GM18520 (cell line): ENCODE data around the gene TMEM63B.

Source experiments
- ATAC-seq: cut with Tn5 transposase; IDR thresholded peaks from one replicate; pipeline ENCODE4 v1.9.1; 2021; ENCODE audit not compliant: unreplicated experiment

The TMEM63B gene

DNA sequence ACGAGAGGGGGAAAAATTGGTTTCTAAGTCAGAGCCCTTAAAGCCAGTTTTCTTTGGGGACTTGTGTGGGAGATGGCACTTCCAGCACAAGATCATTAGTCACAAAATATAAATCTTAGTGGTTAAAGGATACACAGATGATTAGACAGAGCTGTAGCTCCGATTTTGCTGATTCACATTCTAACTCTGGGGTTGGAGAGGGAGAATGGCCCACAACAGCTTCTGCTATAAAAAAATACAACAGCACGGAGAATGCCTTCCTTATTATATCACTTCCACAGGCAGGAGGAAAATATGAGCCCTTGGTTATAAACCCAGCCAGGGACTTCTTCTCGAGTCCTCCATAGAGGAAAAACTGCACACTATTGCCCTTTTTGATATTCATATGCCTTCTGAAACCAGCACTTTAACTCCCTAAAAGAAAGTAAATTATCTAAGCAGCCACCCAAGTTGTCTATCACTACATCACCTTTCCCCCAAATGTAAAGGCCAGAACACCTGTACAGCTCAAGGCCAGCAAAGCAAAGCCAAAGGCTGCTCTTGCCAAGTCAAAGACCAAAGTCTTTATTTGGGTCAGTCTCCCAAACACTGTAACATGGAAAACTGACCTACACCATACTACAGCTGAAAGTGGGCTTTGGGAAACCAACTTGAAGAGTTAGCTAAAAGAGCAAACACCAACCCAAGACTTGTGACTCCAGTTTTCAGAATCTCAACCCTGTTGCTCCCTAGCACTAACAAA is 10.5 kb upstream of the TMEM63B start:
- ATAC-seq: no peak

DNA sequence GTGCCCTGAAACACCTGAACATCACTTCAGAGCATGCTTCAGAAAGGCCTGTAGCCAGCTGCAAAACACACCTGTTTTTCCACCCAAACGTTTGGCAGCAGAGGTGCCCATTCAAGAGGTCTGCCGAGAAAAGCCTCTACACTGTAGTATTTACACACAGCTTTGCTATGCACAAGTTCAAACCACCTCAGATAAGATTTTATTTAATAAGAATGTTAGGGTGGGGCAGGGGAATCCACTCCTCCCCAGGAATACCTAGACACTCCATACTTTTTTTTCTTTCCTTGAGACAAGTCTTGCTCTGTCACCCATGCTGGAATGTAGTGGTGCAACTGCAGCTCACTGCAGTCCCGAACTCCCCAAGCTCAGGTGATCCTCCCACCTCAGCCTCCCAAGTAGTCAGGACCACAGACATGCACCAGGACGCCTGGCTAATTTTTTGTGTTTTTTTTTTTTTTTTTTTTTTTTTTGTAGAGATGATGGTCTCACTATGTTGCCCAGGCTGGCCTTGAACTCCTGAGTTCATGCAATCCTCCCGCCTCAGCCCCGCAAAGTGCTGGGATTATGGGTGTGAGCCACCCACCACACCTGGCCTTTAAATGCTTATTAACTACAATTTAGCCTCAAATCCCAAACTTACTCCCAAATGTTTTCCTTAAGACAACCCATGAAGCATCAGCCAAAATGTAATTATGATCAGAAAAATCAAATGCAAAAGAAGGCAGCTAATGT is 9.8 kb upstream of the TMEM63B start:
- ATAC-seq: no peak

DNA sequence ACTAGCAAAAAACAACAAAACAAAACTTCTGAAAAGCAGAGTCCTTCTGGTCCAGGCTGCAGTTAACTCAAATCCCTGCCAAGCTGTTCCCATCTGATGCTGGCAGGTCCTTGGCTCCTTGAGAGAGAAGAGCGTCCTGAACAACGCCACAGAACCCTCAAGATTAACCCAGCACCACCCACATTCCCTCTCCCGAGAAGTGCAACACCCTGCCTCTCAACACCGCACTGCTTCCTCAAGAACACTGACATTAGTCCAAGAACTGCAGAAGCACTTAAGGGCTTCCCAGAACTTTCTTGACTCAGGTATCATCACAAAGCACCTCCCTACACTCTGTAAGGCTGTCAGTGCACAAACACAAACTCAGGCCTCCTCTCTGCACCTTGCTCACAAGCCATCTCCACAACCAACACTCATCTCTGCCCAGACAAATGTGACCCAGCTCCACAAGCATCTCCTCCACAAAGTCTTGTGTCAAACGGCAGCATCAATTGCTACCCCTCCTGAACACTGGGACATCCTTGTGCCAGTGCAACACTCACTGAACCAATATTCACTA is 7.6 kb upstream of the TMEM63B start:
- no peak for ATAC-seq

DNA sequence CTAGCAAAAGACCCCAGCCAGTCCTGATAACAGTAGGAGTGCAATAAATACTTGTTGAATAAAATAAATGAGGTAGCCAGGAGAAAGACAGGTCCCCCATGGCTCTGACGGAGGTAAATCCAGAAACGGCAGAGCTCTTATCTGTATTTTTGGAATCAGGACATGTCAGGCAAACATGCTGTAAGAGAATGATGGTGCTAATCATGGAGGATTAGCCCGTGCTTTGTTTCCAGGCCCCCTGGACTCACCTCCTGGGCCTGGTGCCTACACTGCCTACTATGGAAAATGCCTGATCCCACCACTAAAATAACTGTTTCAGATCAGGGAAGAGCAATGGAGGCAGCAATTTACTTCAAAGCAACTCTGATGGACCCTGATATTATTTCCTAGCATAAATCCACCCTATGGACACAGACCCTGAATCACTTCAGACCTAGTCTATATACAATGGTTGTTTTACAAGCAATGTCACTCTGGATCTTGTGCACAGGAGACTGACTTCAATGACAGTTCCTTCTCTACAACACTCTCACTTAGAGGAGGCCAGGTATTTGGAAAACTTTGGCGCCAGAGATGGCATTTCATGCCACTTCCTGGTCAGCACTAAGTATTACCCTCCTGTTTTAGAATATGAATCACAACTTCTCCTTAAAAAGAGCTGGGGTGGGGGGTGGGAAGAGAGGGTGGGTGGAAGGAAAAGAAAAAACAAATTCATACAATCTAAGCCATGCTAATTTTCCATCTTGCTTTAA is 6.5 kb upstream of the TMEM63B start:
- ATAC-seq: no peak

DNA sequence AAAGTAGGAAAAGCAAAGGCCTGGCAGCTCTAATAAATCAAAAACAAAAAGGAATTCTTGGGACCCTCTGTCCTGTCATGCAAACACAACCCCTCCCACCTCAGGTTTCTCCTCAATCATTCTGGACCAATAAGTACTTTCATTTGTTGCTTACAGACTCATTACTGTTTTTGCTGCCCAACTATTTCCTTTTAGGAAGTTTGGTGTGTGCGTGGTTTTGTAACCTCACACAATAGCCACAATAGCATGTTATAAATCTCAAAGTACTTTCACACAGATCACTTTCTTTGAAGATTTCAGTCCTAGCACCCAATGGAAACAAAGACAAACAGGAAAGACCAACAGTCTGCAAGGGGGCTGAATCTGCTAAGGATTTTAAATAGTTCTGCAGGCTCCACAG is 4.6 kb upstream of the TMEM63B start:
- ATAC-seq: no peak

DNA sequence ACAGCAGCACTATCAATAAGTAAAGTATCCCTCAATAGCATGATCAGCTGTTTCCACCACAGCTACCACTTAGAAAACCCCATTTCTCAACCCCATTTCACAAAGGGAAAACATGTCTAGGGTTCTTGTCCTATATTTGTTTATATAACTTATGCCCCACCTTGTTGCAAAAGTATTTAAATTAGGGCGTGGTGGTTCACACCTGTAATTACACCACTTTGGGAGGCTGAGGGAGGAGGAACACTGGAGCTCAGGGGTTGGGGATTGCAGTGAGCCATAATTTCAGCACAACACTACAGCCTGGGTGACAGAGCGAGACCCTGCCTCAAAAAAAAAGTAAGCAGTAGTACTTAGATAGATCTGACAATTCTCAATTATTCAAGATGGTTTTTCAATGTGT is 3.8 kb upstream of the TMEM63B start:
- no peak for ATAC-seq

DNA sequence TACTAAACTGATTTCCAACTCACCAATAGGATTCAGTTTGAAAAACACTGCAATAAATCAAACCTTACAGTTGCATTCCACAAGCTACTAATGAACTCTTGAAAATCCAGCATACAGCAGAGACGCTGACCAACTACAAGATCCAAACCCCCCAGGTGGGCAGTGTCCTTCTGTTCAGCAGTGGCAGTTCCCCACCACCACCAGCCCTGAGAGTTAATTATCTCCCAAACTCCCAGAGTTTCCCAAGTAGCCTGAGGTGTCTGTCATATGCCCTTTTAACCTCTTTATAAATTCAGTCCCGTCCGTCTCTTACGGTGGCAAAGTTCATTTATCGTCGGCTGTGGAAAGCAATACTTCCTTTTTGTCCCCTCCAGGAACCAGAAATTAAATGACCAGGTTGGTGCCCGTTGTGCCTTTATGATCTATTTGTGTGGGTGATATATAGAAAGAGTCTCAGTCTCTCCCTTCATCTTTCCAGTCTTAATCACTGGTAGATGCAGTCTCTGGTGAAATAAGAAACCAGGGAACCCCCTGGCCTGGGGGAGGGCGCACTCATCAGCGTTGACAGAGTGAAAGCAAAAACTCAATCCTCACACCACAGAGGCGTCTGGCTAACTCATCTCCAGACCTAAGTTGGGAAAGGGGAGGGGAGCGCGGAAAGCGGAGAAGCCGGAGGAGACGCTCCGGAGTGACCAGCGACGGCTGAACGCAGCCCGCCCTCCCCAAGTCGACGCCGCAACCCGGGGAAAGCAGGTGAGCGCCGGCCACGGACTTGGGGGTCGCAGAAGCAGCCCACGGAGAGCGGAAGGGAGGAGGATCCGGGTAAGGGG is 819 bp upstream of the TMEM63B start:
- ATAC-seq: peak; percentile 41

DNA sequence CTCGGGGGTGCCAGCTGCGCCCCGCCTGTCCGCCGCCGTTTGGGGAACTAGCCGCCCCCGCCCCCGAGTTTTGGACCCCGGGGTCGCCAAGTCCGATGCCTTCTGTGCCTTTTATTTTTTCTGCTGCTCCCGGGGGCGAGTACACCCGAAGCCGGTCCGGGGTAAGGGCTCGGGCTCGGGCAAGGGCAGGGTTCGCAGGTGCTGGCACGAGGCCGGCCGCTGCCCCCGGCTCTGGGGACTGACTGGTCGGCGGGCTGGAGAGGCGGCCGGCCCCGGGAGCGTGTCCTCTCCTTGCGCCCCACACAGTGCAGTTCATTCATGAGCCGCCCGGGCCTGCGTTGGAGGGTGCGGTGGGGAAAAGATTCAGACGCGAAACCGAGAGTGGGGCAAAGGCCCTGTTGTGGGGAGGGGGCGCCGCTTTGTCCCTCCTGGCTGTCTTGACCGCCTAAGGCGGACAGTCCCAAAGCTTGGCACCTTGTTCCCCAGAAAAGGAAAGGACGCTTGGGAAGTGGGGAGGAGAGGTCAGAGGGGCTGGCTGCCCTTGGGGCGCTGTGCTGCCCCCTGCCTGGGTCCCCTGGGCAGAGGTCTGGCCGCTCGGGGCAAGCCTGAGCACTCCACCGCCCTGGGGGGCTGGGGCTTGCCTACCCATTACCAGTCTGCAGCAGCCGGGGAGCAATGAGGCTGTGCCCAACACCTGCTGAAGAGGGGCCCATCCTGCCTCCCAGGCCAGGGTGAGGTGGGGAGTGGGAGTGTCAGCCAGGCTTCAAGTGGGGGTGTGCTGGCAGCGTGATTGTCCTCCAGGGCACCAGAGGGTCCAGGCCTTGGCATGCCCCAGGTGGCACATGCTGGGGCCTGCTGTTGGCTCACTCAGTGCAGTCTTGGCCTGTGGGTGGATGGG is 915 bp downstream of the TMEM63B start:
- no peak for ATAC-seq

DNA sequence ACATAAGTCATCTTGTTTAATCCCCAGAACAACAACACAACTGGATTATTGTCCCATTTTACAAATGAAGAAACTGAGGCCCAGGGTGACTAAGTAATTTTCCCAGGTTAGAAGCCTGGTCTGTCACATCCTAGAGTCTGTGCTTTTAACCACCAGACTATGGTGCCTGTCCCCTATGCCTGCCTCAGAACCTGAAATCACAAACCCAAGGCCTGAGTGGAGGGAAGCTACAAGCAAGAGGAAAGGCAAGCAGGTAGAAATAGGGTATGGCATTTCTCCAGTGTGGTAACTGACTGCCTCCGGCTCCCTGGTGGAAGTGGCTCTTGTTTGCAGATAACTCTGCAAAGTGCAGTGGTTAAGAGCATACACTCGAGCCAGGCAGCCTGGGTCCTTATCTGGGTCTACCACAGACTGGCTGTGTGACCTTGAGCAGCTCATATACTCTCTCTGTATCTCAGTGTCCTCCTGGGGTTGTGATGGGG is 2.5 kb downstream of the TMEM63B start:
- ATAC-seq: no peak

DNA sequence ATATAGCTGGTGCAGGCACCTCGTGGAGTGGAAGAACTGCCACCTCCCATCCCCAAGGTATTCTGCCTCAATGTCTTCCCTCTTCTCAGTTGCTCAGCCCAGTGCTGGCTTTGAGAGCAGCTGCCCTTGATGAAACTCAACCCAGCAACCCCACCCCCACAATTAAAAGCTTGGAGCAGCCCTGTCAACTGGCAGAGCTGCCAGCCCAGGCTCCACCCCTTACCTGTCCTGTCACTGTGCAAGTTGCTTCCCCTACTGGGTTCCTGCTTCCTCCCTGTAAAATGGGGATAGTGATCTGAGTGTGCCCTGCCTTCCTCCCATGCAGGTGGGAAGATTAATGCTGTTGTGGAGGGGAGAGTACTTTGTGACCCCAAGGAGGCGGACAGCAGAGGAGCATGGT is 4.5 kb downstream of the TMEM63B start:
- ATAC-seq: no peak

DNA sequence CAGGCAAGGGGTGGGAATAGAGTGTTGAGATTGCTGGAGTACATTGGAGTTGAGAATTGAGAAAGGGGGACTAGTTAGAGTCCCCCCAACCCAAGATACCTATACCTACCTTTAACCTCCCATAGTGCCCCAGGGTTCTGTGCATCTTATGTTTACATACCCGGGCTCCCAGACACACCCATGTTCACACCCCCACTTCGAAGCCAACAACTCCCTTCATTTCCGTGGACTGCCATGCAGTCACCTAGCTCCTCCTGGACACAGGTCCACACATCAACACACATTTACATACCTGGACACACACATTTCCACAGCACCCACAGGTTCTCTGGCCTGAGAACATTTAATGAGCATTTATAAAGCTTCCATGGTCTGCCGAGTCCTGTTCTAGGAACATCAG is 5.1 kb downstream of the TMEM63B start:
- ATAC-seq: no peak

DNA sequence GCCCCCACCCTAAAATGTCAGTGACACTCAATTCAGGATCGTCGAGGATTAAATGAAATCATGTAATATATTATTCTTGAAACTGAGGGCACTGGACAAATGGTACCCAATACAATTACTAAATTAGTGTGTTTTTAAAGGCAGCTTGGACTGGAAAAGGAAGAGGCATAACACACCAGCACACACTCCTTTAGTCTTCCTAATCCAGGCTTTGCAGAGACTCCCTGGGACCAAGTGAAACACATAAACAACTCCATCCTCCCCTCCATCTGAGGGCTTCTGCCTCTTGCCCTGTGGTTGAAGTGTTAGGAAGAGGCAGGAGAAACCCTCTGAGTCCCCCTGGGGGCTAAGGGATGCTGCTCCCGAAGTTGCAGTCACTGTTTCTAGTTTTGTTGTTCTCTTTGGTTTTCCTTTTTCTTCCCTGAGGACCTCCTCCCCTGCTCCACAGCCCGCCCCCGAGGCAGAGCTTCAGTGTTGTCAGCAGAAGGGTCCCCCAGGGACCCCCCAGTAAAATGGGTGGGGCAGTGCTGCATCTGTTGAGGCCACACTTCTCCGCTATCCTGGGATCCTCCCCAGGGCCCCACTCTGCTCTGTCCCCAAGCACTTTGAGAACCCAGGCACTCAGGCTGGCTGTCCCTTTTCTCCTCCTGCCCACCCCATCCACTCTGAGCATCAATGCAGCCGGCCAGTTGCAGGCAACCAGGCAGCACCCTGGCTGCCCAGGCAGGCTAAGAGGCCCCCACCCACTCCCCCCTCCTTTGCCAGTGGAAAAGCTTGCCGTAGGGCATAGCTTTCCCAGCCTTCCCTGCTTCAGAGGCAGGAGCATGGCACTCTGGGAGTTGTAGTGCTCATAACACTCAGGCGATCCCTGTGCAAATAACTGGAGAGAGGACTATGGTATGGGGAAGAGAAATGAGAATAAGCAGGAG is 5.9 kb downstream of the TMEM63B start:
- no peak for ATAC-seq

DNA sequence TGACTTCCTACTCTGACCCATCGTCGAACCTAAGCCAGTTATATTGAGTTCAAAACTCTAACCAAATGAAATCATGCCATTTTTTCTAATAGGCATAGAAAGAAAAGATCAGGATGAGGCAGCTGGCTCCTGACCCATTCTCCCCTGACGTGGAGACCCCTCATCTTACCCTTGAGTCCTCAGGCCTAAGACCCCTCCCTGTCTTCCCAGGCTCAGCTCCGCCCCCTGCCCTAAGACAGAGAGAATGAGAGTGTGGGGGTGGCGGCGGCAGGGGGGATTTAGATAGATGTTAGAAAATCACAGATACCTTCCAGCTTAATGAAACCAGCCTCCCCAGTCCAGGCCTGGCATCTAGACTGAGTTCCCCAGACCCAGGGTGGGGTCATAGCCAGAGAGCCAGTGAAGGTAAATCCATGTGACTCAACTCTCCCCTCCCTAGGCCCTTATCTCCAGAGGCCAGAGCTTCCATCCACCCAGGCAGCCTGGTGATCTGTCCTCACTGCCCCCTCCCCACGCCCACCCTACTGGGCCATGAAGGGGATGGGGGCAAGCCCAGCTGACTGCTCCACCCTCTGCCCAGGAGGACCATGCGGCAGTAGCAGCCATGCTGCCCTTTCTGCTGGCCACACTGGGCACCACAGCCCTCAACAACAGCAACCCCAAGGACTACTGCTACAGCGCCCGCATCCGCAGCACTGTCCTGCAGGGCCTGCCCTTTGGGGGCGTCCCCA is 6.8 kb downstream of the TMEM63B start:
- no peak for ATAC-seq

DNA sequence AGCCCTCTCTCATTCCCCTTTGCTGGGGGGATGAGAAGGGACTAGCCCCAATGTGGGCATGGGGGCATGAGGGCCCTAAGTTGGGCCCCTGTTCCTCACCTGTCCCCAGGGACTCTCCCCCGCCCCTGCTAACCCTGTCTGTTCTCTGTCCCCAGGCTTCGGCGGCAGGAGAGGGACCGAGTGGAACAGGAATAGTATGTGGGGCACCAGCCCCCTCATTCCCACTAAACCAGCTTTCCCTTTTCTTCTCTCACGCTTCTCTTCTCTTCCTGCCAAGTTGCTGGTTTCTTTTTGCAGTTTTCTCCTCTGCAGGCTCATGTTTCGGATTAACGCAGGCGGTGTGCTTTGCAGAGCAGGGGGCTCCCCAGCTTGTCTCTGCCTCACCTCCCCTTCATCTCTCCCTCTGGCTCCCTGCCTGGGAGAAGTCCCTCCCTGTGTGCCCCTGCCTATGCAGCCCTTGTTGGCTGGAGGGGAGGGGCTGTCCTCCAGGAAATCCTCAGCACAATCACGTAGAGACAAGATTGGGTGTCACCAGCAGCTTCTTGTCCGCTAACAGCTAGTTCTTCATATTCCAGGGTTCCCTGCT is 7.9 kb downstream of the TMEM63B start:
- no peak for ATAC-seq

DNA sequence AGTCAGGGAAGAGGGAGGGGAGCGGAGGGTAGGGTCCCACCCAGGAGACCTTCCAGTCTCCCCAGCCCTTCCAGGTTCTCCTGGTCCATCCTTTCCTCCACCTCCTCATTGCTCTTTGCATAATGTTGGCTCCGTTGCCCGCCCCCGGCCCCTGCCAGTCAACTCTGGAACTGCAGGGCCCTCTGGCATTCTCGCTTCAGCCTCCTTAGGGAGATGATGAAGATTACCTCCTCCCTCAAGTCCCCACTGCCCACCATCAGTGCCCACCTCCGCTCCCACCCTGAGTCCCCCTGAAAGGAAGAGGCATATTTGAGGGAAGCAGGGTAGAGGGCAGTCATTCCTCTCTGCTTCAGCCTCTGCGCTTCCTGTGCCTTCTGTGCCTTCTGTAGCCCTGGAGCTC is 8.5 kb downstream of the TMEM63B start:
- no peak for ATAC-seq

DNA sequence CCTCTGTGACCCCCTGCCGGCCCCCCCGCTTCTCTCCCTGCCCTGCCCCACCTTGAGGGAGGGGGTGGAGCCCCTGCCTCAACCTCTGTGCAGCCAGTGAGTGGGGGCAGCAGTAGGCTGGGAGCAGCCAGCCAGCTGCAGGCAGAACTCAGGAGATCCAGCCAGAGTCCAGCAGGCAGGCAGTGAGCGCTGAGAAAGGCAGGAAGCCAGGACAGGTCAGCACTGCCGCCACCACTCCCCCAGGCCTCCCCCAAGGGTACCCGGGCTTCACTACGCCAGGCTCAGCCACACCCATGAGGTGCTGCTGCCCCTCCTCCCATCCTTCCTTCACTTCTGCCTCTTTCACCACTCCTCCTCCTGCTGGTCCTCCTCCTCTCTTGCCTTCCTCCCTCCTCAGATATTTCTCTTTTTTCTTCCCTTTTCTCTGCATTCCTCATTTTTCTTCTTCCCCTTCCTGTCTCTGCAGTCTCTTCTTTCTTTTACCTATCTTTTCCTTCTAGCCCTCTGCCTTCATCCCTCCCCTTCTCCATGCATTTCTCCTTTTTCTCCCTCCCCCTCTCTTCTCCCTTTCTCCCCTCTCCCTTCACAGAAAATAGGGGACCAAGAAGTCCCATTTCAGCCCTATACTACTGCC is 11.5 kb downstream of the TMEM63B start:
- ATAC-seq: no peak

DNA sequence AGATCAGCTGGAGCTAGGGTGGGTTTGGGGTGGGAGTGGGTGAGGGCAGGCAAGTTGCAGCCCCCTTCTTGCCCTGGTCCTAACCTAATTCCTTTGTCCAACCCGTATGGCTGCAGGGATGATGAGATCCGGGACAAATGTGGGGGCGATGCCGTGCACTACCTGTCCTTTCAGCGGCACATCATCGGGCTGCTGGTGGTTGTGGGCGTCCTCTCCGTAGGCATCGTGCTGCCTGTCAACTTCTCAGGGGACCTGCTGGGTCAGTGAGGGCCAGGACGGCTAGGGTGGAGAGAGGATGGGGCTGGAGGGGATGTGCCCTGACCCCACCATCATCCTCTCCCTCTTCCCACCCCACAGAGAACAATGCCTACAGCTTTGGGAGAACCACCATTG is 12.0 kb downstream of the TMEM63B start:
- ATAC-seq: no peak
